ENCODE data around the gene GABBR2.

GRCh38 chr9:98369896-98370295 is 338.8 kb downstream of the GABBR2 start:
- TF ChIP-seq, protein P1, sequence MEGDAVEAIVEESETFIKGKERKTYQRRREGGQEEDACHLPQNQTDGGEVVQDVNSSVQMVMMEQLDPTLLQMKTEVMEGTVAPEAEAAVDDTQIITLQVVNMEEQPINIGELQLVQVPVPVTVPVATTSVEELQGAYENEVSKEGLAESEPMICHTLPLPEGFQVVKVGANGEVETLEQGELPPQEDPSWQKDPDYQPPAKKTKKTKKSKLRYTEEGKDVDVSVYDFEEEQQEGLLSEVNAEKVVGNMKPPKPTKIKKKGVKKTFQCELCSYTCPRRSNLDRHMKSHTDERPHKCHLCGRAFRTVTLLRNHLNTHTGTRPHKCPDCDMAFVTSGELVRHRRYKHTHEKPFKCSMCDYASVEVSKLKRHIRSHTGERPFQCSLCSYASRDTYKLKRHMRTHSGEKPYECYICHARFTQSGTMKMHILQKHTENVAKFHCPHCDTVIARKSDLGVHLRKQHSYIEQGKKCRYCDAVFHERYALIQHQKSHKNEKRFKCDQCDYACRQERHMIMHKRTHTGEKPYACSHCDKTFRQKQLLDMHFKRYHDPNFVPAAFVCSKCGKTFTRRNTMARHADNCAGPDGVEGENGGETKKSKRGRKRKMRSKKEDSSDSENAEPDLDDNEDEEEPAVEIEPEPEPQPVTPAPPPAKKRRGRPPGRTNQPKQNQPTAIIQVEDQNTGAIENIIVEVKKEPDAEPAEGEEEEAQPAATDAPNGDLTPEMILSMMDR (IDR thresholded peaks at IDR 0.05), result no peak
- TF ChIP-seq POLR2A (IDR thresholded peaks at IDR 0.05), result no peak

Measured in adrenal gland (tissue), 5 donors.